ENCODE data around the gene EFNA1. TPM values are rescaled to one million over a fixed set of nuclear protein-coding genes. Genes with fewer than 3 reads are reported as not detected.
"Not testable (repeated sequence)": the region's sequence is repeated elsewhere in the genome, so short reads cannot be mapped to it uniquely, and the experiment has no call there.

The EFNA1 gene
- total RNA-seq, 1 donor from 2014 or later = 0.34 TPM

DNA sequence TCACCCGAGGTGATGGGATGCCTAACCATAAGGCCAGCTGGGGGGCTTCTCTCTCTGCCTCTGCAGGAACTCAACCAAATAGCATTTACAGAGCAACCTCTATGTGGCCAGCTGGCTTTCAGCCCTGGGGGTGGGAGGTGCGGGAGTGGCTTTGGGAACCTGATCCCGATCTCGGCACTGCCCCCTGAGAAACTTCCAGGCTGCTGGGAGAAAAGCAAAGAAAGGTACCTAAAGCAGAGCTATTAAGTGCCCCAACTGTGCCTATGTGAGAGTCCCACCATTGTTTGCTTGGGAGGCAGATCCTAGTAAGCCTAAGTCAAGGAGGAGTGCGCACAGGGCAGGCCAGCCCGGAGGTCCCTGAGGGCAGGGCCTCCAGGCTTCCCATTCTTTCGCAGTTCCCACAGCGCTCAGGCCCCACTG lies 38.4 kb downstream of the EFNA1 start:
- peaks cover 19% of the 10 kb centered on the region for H3K4me1 ChIP-seq
- peaks cover 1% of the 10 kb centered on the region for H3K79me2 ChIP-seq (ENCODE audit: low read depth)
- peaks cover 4% of the 10 kb centered on the region for H3K36me3 Mint-ChIP-seq
- H3K27me3 ChIP-seq = no peaks in the 10 kb centered on the region
- peaks cover 13% of the 10 kb centered on the region for H3K9me3 Mint-ChIP-seq
- peaks cover 48% of the 10 kb centered on the region for H3F3A ChIP-seq (ENCODE audit: low read depth)
- H3K4me3 Mint-ChIP-seq = peak overlapping the region; percentile 60
- peak; percentile 69 for DNase-seq (ENCODE audit: low spot score)
- H3K4me3 ChIP-seq = no peak overlapping the region
- peaks cover 13% of the 10 kb centered on the region for H3K27me3 Mint-ChIP-seq (ENCODE audit: insufficient read depth, low read depth)
- H3K4me1 Mint-ChIP-seq = peaks cover 23% of the 10 kb centered on the region
- H3K9me3 ChIP-seq (ENCODE audit: low read depth) = no peaks in the 10 kb centered on the region
- H3K27ac Mint-ChIP-seq = peak overlapping the region; percentile 69
- no peak overlapping the region for H3K9ac ChIP-seq
- peak overlapping the region; percentile 73 for H3K4me2 ChIP-seq
- no peaks in the 10 kb centered on the region for H4K20me1 ChIP-seq (ENCODE audit: low read depth)
- TF ChIP-seq, protein P1, sequence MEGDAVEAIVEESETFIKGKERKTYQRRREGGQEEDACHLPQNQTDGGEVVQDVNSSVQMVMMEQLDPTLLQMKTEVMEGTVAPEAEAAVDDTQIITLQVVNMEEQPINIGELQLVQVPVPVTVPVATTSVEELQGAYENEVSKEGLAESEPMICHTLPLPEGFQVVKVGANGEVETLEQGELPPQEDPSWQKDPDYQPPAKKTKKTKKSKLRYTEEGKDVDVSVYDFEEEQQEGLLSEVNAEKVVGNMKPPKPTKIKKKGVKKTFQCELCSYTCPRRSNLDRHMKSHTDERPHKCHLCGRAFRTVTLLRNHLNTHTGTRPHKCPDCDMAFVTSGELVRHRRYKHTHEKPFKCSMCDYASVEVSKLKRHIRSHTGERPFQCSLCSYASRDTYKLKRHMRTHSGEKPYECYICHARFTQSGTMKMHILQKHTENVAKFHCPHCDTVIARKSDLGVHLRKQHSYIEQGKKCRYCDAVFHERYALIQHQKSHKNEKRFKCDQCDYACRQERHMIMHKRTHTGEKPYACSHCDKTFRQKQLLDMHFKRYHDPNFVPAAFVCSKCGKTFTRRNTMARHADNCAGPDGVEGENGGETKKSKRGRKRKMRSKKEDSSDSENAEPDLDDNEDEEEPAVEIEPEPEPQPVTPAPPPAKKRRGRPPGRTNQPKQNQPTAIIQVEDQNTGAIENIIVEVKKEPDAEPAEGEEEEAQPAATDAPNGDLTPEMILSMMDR (IDR thresholded peaks at IDR 0.05) = no peak
- TF ChIP-seq EZH2phosphoT487 (IDR thresholded peaks at IDR 0.05) (no peak), EZH2 (IDR thresholded peaks at IDR 0.05) (no peak)
- no peaks in the 10 kb centered on the region for H3K36me3 ChIP-seq
- peak overlapping the region; percentile 76 for H3K27ac ChIP-seq
- peak overlapping the region; percentile 38 for H2AFZ ChIP-seq (replicated peaks)

DNA sequence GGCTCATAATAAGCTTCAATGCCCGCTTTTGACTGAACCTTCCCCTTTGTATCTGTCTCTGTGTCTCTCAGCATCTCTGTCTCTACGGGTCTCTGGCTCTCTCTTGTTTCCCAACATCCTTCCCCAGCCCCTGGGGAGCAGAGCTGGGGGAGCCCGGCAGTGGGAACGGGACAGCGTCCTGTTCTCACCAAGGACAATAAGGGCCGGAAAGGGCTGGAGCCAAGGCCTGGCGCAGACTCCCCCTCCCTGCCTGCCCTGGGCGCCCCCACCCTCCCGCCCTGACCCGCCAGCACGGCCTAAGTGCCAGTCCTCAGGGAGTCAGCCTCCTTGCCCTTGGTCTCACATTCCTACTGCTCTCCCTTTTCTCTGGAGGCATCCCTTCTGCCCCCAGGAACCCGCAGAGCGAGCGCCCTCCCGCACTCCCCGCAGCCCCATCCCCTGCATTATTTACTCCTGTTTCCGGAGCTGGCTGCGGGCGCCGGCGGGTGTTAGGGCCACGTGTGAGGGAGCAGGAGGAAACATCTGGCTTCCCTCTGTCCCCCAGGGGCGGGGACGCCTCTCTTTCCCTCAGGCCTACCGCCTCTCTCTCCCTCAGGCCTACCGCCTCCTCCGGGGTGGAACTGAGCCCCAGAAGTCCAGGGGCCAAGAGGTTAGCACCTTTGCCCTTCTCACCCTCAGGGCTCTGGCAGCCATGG lies 38.9 kb downstream of the EFNA1 start:
- peaks cover 19% of the 10 kb centered on the region for H3K4me1 ChIP-seq
- H3K4me1 Mint-ChIP-seq = peaks cover 23% of the 10 kb centered on the region
- H3K4me3 ChIP-seq = no peak overlapping the region
- TF ChIP-seq EZH2phosphoT487 (IDR thresholded peaks at IDR 0.05) (no peak), EZH2 (IDR thresholded peaks at IDR 0.05) (no peak)
- TF ChIP-seq, protein P1 (IDR thresholded peaks at IDR 0.05) = no peak
- peaks cover 7% of the 10 kb centered on the region for H3K79me2 ChIP-seq (ENCODE audit: low read depth)
- no peaks in the 10 kb centered on the region for H3K9me3 ChIP-seq (ENCODE audit: low read depth)
- peaks cover 13% of the 10 kb centered on the region for H3K9me3 Mint-ChIP-seq
- peak overlapping the region; percentile 38 for H2AFZ ChIP-seq (replicated peaks)
- H3K36me3 Mint-ChIP-seq = peaks cover 4% of the 10 kb centered on the region
- no peaks in the 10 kb centered on the region for H3K27me3 ChIP-seq
- no peaks in the 10 kb centered on the region for H3K36me3 ChIP-seq
- H3K27ac Mint-ChIP-seq = peak overlapping the region; percentile 69
- peak overlapping the region; percentile 73 for H3K4me2 ChIP-seq
- peaks cover 50% of the 10 kb centered on the region for H3F3A ChIP-seq (ENCODE audit: low read depth)
- no peak overlapping the region for H3K9ac ChIP-seq
- H3K27me3 Mint-ChIP-seq (ENCODE audit: insufficient read depth, low read depth) = peaks cover 13% of the 10 kb centered on the region
- DNase-seq (ENCODE audit: low spot score) = peak; percentile 78
- peak overlapping the region; percentile 84 for H3K4me3 Mint-ChIP-seq
- H3K27ac ChIP-seq = peak overlapping the region; percentile 76
- H4K20me1 ChIP-seq (ENCODE audit: low read depth) = no peaks in the 10 kb centered on the region

DNA sequence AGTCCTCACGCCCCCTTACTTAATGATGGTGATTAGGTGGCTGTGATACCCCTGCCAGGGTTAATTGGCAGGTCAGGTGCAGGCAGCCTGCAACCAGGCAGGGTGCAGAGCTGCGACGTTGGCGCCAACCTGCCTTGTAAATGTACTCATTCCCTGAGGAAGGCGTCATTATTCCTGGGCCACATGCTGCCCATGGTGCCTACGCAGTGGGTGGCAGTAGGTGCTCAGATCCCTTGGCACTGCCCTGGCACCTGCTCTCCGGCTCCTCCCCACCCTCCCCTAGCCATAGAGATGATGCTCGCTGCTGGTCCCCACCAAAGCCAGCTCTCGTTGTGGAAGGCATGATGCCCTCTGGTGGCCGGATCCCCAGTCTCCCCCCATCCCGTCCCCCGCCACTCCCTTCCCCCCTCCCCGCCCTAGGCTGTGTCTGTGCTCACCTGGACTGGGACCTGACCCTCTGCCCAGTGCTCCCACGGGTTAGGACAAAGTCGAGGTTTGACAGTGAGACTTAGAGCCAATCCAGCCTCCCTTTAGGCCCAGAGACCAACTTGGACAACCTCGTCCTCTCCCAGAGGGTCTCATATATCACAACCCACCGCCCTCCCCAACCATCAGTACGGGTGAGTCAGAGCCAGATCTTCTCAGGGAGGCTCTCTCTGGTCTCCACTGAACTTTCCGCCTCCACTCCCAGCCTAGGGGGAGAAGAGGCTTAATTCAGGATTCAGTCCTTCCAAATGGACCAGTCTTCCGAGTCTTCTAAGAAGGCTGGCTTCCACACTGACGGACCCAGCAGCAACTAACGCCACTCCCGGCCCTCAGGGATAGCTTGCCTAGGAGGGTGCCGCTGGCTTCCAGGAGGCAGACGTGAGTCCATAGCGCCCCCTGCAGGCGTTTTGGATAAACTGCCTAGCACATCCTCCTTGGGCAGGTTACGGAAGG lies 39.8 kb downstream of the EFNA1 start:
- Histone ChIP-seq H4K20me1 (ENCODE audit: low read depth) (no peaks in the 10 kb centered on the region), H3K27ac (no peak overlapping the region), H3K36me3 (no peaks in the 10 kb centered on the region), H3K27me3 (no peaks in the 10 kb centered on the region), H3K79me2 (ENCODE audit: low read depth) (peaks cover 15% of the 10 kb centered on the region), H3F3A (ENCODE audit: low read depth) (peaks cover 59% of the 10 kb centered on the region), H3K9me3 (ENCODE audit: low read depth) (no peaks in the 10 kb centered on the region), H3K4me3 (peak overlapping the region; percentile 43), H3K4me2 (peak overlapping the region; percentile 73), H3K9ac (no peak overlapping the region), H3K4me1 (peaks cover 25% of the 10 kb centered on the region), H2AFZ (replicated peaks) (peak overlapping the region; percentile 75)
- H3K36me3 Mint-ChIP-seq = peaks cover 4% of the 10 kb centered on the region
- DNase-seq (ENCODE audit: low spot score) = peak; percentile 96
- TF ChIP-seq, protein P1 (IDR thresholded peaks at IDR 0.05) = peak; percentile 89
- no peak for TF ChIP-seq EZH2phosphoT487 (IDR thresholded peaks at IDR 0.05)
- H3K27me3 Mint-ChIP-seq (ENCODE audit: insufficient read depth, low read depth) = peaks cover 16% of the 10 kb centered on the region
- peak overlapping the region; percentile 72 for H3K27ac Mint-ChIP-seq
- peaks cover 13% of the 10 kb centered on the region for H3K9me3 Mint-ChIP-seq
- peaks cover 29% of the 10 kb centered on the region for H3K4me1 Mint-ChIP-seq
- peak overlapping the region; percentile 84 for H3K4me3 Mint-ChIP-seq

DNA sequence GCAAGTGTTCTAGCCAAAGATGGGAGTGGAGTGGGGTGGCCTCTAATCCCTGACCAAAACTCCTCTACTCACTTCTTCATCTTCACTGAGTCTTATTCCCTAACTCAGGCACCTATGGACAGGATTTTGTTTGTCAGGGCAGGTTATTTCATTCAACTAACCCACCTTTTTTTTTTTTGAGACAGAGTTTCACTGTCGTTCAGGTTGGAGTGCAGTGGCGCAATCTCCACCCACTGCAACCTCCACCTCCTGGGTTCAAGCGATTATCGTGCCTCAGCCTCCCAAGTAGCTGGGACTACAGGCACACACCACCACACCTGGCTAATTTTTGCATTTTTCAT lies 40.4 kb downstream of the EFNA1 start:
- peaks cover 18% of the 10 kb centered on the region for H3K79me2 ChIP-seq (ENCODE audit: low read depth)
- H2AFZ ChIP-seq (replicated peaks); H3K27ac ChIP-seq; H3K4me3 ChIP-seq; H4K20me1 ChIP-seq (ENCODE audit: low read depth); H3K9ac ChIP-seq; H3K27me3 ChIP-seq; H3K27ac Mint-ChIP-seq; H3K9me3 ChIP-seq (ENCODE audit: low read depth); H3K36me3 ChIP-seq; DNase-seq (ENCODE audit: low spot score); H3K36me3 Mint-ChIP-seq: not testable (repeated sequence)
- H3K4me2 ChIP-seq = peak overlapping the region; percentile 73
- peaks cover 27% of the 10 kb centered on the region for H3K4me1 ChIP-seq
- H3F3A ChIP-seq (ENCODE audit: low read depth) = peaks cover 65% of the 10 kb centered on the region
- H3K9me3 Mint-ChIP-seq = peaks cover 13% of the 10 kb centered on the region
- H3K4me1 Mint-ChIP-seq = peaks cover 31% of the 10 kb centered on the region
- H3K27me3 Mint-ChIP-seq (ENCODE audit: insufficient read depth, low read depth) = peaks cover 18% of the 10 kb centered on the region
- peak overlapping the region; percentile 84 for H3K4me3 Mint-ChIP-seq

Data from neural progenitor cell (in vitro differentiated cells).